ENCODE results near the gene DENND1B.

- TF ChIP-seq CTCF (IDR thresholded peaks at IDR 0.05), result no peak
- no peak for TF ChIP-seq EZH2phosphoT487 (IDR thresholded peaks at IDR 0.05)
These were observed 95.0 kb downstream of the DENND1B start for GRCh38 chr1:197680311-197680710.

Measured in neural progenitor cell (in vitro differentiated cells).